ENCODE measurements around the gene SLC25A14.
A peak's percentile ranks its signal among the peaks of the same experiment; 100 is the strongest.
"Not testable (repeated sequence)": the region's sequence is repeated elsewhere in the genome, so short reads cannot be mapped to it uniquely, and the experiment has no call there.

Gene SLC25A14

DNA sequence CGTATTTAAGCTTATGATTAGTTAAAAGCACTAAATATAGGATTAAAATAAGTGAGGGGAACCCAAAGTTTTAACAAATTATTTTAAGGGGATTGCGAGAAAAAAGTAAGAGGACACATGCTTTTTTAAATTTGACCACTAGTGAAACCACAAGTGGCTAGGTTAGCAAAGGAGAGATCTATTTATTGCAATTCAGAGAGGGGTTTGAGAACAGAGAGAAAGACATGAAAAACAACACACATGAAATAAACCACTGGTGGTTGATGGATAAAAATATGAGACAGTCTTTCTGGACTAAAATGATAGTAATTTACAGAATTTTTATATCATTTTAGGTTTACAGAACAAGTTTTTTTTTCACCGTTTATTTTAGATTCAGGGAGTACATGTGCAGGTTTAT is 11.8 kb downstream of the SLC25A14 start:
- no peak overlapping the region for H3K27ac ChIP-seq (ENCODE audit: low read length)
- H3F3A ChIP-seq (ENCODE audit: insufficient read depth, low read length) = no peaks in the 10 kb centered on the region
- H3K4me1 ChIP-seq (ENCODE audit: low read length) = peaks cover 10% of the 10 kb centered on the region; the same call in 1 of the 2 replicates
- no peak overlapping the region for H2AFZ ChIP-seq (ENCODE audit: low read length)
- H3K36me3 ChIP-seq (replicated peaks; ENCODE audit: insufficient read depth, low read length) = 0 out of 2 replicates have a peak, but pooled peaks cover 3% of the 10 kb centered on the region
- H3K9ac ChIP-seq (ENCODE audit: low read length) = no peak overlapping the region
- H3K27me3 ChIP-seq (replicated peaks; ENCODE audit: insufficient read depth, low read length) = no peaks in the 10 kb centered on the region
- peak overlapping the region; percentile 35; the same call in 1 of the 2 replicates for H3K4me2 ChIP-seq (ENCODE audit: low read depth, low read length)
- peak; percentile 33 for DNase-seq
- H3K9me3 ChIP-seq (replicated peaks; ENCODE audit: insufficient read depth, low read length) = no peaks in the 10 kb centered on the region
- no peak for TF ChIP-seq CTCF (IDR thresholded peaks at IDR 0.05; ENCODE audit: low read length)
- no peak for TF ChIP-seq EZH2phosphoT487 (IDR thresholded peaks at IDR 0.05; ENCODE audit: low read length)
- no peak for TF ChIP-seq EZH2 (optimal IDR thresholded peaks at IDR 0.05; ENCODE audit: low read depth, low read length)
- no peaks in the 10 kb centered on the region for H3K79me2 ChIP-seq (ENCODE audit: low read length)
- no peaks in the 10 kb centered on the region for H3K9me2 ChIP-seq (replicated peaks; ENCODE audit: insufficient read depth, low read length)
- no peak overlapping the region for H3K4me3 ChIP-seq (ENCODE audit: low read length)
- no peaks in the 10 kb centered on the region for H4K20me1 ChIP-seq (ENCODE audit: insufficient read depth, low read length)

- H2AFZ ChIP-seq (ENCODE audit: low read length); H3K27ac ChIP-seq (ENCODE audit: low read length); DNase-seq; H4K20me1 ChIP-seq (ENCODE audit: insufficient read depth, low read length); H3K79me2 ChIP-seq (ENCODE audit: low read length); H3K9ac ChIP-seq (ENCODE audit: low read length); H3K36me3 ChIP-seq (replicated peaks; ENCODE audit: insufficient read depth, low read length); H3K9me2 ChIP-seq (replicated peaks; ENCODE audit: insufficient read depth, low read length); H3F3A ChIP-seq (ENCODE audit: insufficient read depth, low read length); H3K9me3 ChIP-seq (replicated peaks; ENCODE audit: insufficient read depth, low read length); H3K27me3 ChIP-seq (replicated peaks; ENCODE audit: insufficient read depth, low read length); H3K4me3 ChIP-seq (ENCODE audit: low read length): not testable (repeated sequence)
- Histone ChIP-seq H3K4me1 (ENCODE audit: low read length) (peaks cover 10% of the 10 kb centered on the region; the same call in 1 of the 2 replicates), H3K4me2 (ENCODE audit: low read depth, low read length) (peak overlapping the region; percentile 35; the same call in 1 of the 2 replicates)
Measured at GRCh38 chrX:130352050-130352449, 12.3 kb downstream of the SLC25A14 start.

DNA sequence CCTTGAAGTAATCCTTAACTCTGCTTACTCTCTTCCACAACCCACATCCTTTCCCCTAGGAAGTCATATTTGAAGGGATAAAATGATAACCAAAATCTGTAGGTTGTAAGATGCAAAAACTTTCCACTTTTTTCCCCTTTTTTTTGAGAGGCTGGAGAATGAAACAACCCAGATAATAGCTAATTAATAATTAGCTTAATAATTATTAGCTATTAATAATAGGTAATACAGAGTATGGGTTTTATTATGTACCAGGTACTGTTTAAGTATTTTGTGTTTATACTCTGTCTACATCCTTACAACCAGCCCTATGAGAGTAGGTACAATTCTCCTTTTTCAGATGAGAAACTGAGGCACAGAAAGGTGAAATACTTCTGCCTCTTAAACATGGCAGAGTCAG is 36.4 kb downstream of the SLC25A14 start:
- no peak overlapping the region for H3K27ac ChIP-seq (ENCODE audit: low read length)
- H3K9ac ChIP-seq (ENCODE audit: low read length) = no peak overlapping the region
- H2AFZ ChIP-seq (ENCODE audit: low read length) = no peak overlapping the region
- no peaks in the 10 kb centered on the region for H3K4me1 ChIP-seq (ENCODE audit: low read length)
- no peaks in the 10 kb centered on the region for H3K27me3 ChIP-seq (replicated peaks; ENCODE audit: insufficient read depth, low read length)
- TF ChIP-seq EZH2phosphoT487 (IDR thresholded peaks at IDR 0.05; ENCODE audit: low read length) (no peak), CTCF (IDR thresholded peaks at IDR 0.05; ENCODE audit: low read length) (no peak), EZH2 (optimal IDR thresholded peaks at IDR 0.05; ENCODE audit: low read depth, low read length) (no peak)
- H3K4me2 ChIP-seq (ENCODE audit: low read depth, low read length) = no peak overlapping the region
- no peak for DNase-seq
- no peaks in the 10 kb centered on the region for H3K9me3 ChIP-seq (replicated peaks; ENCODE audit: insufficient read depth, low read length)
- no peaks in the 10 kb centered on the region for H3K36me3 ChIP-seq (replicated peaks; ENCODE audit: insufficient read depth, low read length)
- no peaks in the 10 kb centered on the region for H3F3A ChIP-seq (ENCODE audit: insufficient read depth, low read length)
- H3K79me2 ChIP-seq (ENCODE audit: low read length) = no peaks in the 10 kb centered on the region
- H4K20me1 ChIP-seq (ENCODE audit: insufficient read depth, low read length) = no peaks in the 10 kb centered on the region
- H3K4me3 ChIP-seq (ENCODE audit: low read length) = no peak overlapping the region
- H3K9me2 ChIP-seq (replicated peaks; ENCODE audit: insufficient read depth, low read length) = no peaks in the 10 kb centered on the region

DNA sequence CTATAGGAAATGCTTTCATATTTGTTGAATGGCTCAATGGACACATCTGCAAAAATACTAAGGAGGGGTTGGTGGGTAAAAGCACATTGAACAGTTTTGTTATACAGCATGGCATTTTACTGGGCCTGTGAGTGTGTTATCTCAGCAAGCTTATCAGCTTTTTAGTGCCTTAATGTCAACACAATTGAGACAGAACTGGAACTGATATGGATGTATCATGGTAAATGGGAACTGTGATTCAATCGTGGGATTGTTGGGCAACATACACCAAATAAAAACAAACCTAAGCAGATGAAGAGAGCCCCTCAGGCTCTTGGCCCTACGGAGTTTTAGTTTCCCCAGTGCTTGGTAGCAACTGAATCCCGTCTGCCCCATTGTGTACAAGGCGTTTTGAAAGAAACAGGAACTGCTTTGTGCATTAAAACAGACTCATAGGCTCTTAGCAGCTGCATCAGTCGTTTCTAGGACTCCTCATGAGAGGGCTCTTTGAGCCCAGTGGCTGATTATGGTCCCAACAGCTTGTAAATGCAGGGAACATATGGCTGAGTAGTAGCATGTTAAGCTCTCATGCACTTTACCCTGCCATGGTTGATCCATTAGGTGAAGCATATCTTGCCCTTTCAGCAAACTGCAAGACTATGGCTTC is 38.4 kb downstream of the SLC25A14 start:
- no peak overlapping the region for H2AFZ ChIP-seq (ENCODE audit: low read length)
- H3K36me3 ChIP-seq (replicated peaks; ENCODE audit: insufficient read depth, low read length) = no peaks in the 10 kb centered on the region
- TF ChIP-seq EZH2 (optimal IDR thresholded peaks at IDR 0.05; ENCODE audit: low read depth, low read length) = no peak
- no peak for TF ChIP-seq CTCF (IDR thresholded peaks at IDR 0.05; ENCODE audit: low read length)
- no peak for TF ChIP-seq EZH2phosphoT487 (IDR thresholded peaks at IDR 0.05; ENCODE audit: low read length)
- no peaks in the 10 kb centered on the region for H3K9me3 ChIP-seq (replicated peaks; ENCODE audit: insufficient read depth, low read length)
- no peak for DNase-seq
- H3K4me2 ChIP-seq (ENCODE audit: low read depth, low read length) = no peak overlapping the region
- no peak overlapping the region for H3K27ac ChIP-seq (ENCODE audit: low read length)
- no peak overlapping the region for H3K9ac ChIP-seq (ENCODE audit: low read length)
- H4K20me1 ChIP-seq (ENCODE audit: insufficient read depth, low read length) = no peaks in the 10 kb centered on the region
- no peaks in the 10 kb centered on the region for H3F3A ChIP-seq (ENCODE audit: insufficient read depth, low read length)
- H3K4me3 ChIP-seq (ENCODE audit: low read length) = no peak overlapping the region
- H3K9me2 ChIP-seq (replicated peaks; ENCODE audit: insufficient read depth, low read length) = no peaks in the 10 kb centered on the region
- no peaks in the 10 kb centered on the region for H3K79me2 ChIP-seq (ENCODE audit: low read length)
- H3K4me1 ChIP-seq (ENCODE audit: low read length) = no peaks in the 10 kb centered on the region
- no peaks in the 10 kb centered on the region for H3K27me3 ChIP-seq (replicated peaks; ENCODE audit: insufficient read depth, low read length)

All from MM.1S (cell line).